ENCODE measurements around the gene IMMT. TPM values are rescaled to one million over a fixed set of nuclear protein-coding genes. Genes with fewer than 3 reads are reported as not detected.

Gene IMMT
- total and polyA plus RNA-seq, 2 of the 8 experiments (the other 6 are each of a cell fraction or from before 2014, with no cell fraction given) = 37.7 to 103 TPM

- H3K79me2 ChIP-seq (ENCODE audit: control insufficient read depth in 1 of 2, insufficient read depth in 2 of 2, low read length in 2 of 2) = peaks cover 0 to 43% of the 10 kb centered on the region in 2 experiments
- TF ChIP-seq CTCF (IDR thresholded peaks at IDR 0.05; ENCODE audit: control extremely low read depth in 1 of 3, insufficient read depth in 1 of 3, low read depth in 1 of 3, low read length in 3 of 3) = no peak
- TF ChIP-seq NRF1 (IDR thresholded peaks at IDR 0.05; ENCODE audit: low read depth, low read length) = no peak
- no peak for TF ChIP-seq EZH2 (IDR thresholded peaks at IDR 0.05; ENCODE audit: low read depth, low read length, severe bottlenecking)
Observed at GRCh38 chr2:86204458-86204857, 9.2 kb upstream of the IMMT start.

More at GRCh38 chr2:86204458-86204857, 9.2 kb upstream of the IMMT start:
- POLR2A ChIA-PET (ENCODE audit: partially characterized antibody) = interaction anchor here (2.1 kb wide), 1 partner anchor 8 kb away, joined by 4 read pairs; no protein-coding TSS in a partner anchor
- Histone ChIP-seq H3K79me1 (ENCODE audit: low read depth, low read length) (peaks cover 5% of the 10 kb centered on the region), H3K4me2 (ENCODE audit: insufficient read depth in 1 of 2, low read depth in 2 of 2, low read length in 2 of 2) (no peak overlapping the region), H4K91ac (replicated peaks; ENCODE audit: insufficient read length, low read length) (no peak overlapping the region), H2AK5ac (ENCODE audit: low read depth, low read length) (no peak overlapping the region), H3K56ac (replicated peaks; ENCODE audit: insufficient read length, low read depth, low read length) (no peak overlapping the region), H3K27ac (ENCODE audit: low read depth, low read length) (no peak overlapping the region), H4K20me1 (replicated peaks in 1 of 2; ENCODE audit: control insufficient read depth in 1 of 2, insufficient read depth in 2 of 2, low read length in 2 of 2) (peaks cover 0 to 1% of the 10 kb centered on the region in 2 experiments), H3K9me3 (ENCODE audit: insufficient read depth in 2 of 2, low read depth in 1 of 2, low read length in 1 of 2) (no peaks in the 10 kb centered on the region), H2AFZ (ENCODE audit: low read length) (no peak overlapping the region), H2BK120ac (replicated peaks; ENCODE audit: low read depth, low read length) (no peak overlapping the region), H3K9ac (replicated peaks in 1 of 4; ENCODE audit: extremely low read depth in 1 of 4, low read depth in 3 of 4, low read length in 3 of 4) (no peak overlapping the region), H3K4ac (replicated peaks; ENCODE audit: insufficient read length, low read depth, low read length) (no peak overlapping the region), H2BK15ac (ENCODE audit: low read length) (no peak overlapping the region), H4K8ac (ENCODE audit: extremely low read depth, insufficient read depth, low read length) (no peak overlapping the region), H4K5ac (ENCODE audit: insufficient read length, low read depth, low read length) (no peak overlapping the region), H3K27me3 (replicated peaks in 1 of 4; ENCODE audit: control insufficient read depth in 3 of 4, extremely low read depth in 1 of 4, insufficient read depth in 3 of 4, low read length in 3 of 4) (no peaks in the 10 kb centered on the region), H3K18ac (ENCODE audit: extremely low read depth, low read length) (no peak overlapping the region), H3K4me3 (ENCODE audit: extremely low read depth in 1 of 4, insufficient read depth in 2 of 4, low read depth in 3 of 4, low read length in 4 of 4) (no peak overlapping the region), H3K14ac (ENCODE audit: insufficient read length) (no peak overlapping the region), H2BK20ac (ENCODE audit: low read length) (no peak overlapping the region), H2BK5ac (ENCODE audit: low read depth, low read length) (no peak overlapping the region), H3K23ac (ENCODE audit: insufficient read length) (no peak overlapping the region), H3K23me2 (ENCODE audit: low read depth, low read length) (no peaks in the 10 kb centered on the region), H2BK12ac (ENCODE audit: low read depth, low read length) (no peak overlapping the region), H3K4me1 (replicated peaks in 1 of 4; ENCODE audit: control insufficient read depth in 3 of 4, insufficient read depth in 4 of 4, low read length in 3 of 4) (peaks cover 0 to 6% (median 2%) of the 10 kb centered on the region in 4 experiments; a peak in 3 of 7 replicates), H3K36me3 (ENCODE audit: control insufficient read depth in 2 of 4, insufficient read depth in 4 of 4, low read length in 3 of 4) (peaks cover 8 to 28% (median 16%) of the 10 kb centered on the region in 4 experiments; a peak in 7 of 8 replicates)
- CTCF ChIA-PET (ENCODE audit: partially characterized antibody) = interaction anchor here (0.6 to 2.3 kb wide), 4 partner anchors 16 to 258 kb away, joined by 3 to 12 read pairs (median 4); no protein-coding TSS in a partner anchor
- WGBS, 2 experiments (ENCODE audit: extremely low coverage in 1 of 2, insufficient coverage in 1 of 2, insufficient read length in 1 of 2, insufficient replicate concordance in 2 of 2, low coverage in 1 of 2, low lambda C conversion rate in 2 of 2, missing lambda C conversion rate in 1 of 2) = 84% methylated on average over 7 of the region's 7 CpGs; no CpG with 5 or more reads in 1 of the 2 experiments
- FAIRE-seq (no peak), DNase-seq (ENCODE audit: low read depth in 1 of 2, low spot score in 2 of 2) (no peak)

Data from H1 (cell line).